ENCODE measurements around the gene CD63. TPM values are rescaled to one million over a fixed set of nuclear protein-coding genes. Genes with fewer than 3 reads are reported as not detected.

The CD63 gene
- total RNA-seq, 6 donors from 2014 or later, result 399 to 1,448 (median 972) TPM

DNA sequence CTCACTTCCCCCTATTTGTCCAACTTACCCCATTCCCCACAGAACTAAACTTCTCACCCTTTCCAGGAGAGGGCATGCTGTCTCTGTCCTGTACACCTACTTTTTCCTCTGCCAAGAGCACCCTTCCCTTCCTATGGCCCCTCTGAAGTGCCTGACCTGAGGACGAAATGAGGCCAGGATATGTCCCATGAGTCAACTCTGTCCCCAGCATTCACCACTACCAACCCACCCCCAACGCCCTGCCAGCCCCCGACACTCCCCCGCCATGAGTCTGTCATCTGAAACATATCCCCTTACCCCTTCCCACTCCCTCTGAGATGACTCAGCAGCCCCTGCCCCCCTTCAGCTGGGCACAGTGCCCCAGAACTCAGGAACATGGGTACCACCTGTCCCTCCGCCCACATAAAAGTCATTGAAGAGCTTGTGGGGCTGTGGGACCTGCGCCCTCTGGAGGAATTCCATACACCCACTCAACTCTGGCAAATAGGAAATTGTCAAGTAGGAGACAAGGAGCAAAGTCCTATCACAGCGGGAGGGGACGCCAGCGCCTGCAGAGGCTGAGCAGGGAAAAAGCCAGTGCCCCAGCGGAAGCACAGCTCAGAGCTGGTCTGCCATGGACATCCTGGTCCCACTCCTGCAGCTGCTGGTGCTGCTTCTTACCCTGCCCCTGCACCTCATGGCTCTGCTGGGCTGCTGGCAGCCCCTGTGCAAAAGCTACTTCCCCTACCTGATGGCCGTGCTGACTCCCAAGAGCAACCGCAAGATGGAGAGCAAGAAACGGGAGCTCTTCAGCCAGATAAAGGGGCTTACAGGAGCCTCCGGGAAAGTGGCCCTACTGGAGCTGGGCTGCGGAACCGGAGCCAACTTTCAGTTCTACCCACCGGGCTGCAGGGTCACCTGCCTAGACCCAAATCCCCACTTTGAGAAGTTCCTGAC, 47.4 kb downstream of the CD63 start:
- H3K4me1 ChIP-seq, result peaks cover 7 to 16% (median 14%) of the 10 kb centered on the region in 4 donors
- no peak for TF ChIP-seq POLR2A (IDR thresholded peaks at IDR 0.05)
- TF ChIP-seq EP300 (IDR thresholded peaks at IDR 0.05), result no peak
- TF ChIP-seq CTCF (IDR thresholded peaks at IDR 0.05), result peak in 5 of 6 experiments; percentile 15 to 20 (median 17)
- ATAC-seq (ENCODE audit: low FRiP score in 2 of 2), result peak; percentile 68 to 84
- H3K4me3 ChIP-seq, result peak overlapping the region in 3 of 4 donors; percentile 7 to 35 (median 34)
- peak; percentile 48 to 70 for DNase-seq
- WGBS, 2 donors, result 11 to 15% methylated on average over 11 to 16 of the region's 17 CpGs
- no peaks in the 10 kb centered on the region for H3K9me3 ChIP-seq
- H3K27me3 ChIP-seq, result no peaks in the 10 kb centered on the region
- H3K27ac ChIP-seq, result peak overlapping the region in 1 of 4 donors; percentile 30
- H3K36me3 ChIP-seq, result no peaks in the 10 kb centered on the region

DNA sequence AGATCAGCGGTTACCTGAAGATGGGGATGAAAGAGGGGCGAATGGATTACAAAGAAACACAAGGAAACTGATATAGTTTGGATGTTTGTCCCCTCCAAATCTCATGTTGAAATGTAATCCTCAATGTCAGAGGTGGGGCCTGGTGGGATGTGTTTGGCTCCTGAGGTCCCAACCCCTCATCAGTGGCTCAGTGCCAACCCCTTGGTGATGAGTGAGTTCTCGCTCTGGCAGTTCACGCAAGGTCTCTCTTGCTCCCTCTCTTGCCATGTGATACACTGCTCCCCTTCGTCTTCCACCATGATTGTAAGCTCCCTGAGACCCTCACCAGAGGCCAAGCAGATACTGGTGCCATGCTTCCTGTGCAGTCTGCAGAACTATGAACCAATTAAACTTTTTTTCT, 49.1 kb downstream of the CD63 start:
- H3K4me3 ChIP-seq, result no peak overlapping the region
- H3K27me3 ChIP-seq, result no peaks in the 10 kb centered on the region
- TF ChIP-seq EP300 (IDR thresholded peaks at IDR 0.05) (no peak), POLR2AphosphoS5 (IDR thresholded peaks at IDR 0.05) (no peak), CTCF (IDR thresholded peaks at IDR 0.05) (no peak), POLR2A (IDR thresholded peaks at IDR 0.05) (no peak)
- no peaks in the 10 kb centered on the region for H3K36me3 ChIP-seq
- 80 to 88% methylated on average over 5 of the region's 5 CpGs for WGBS, 2 donors
- DNase-seq (no peak), ATAC-seq (ENCODE audit: low FRiP score in 2 of 2) (no peak)
- H3K27ac ChIP-seq, result no peak overlapping the region
- peaks cover 7 to 16% (median 14%) of the 10 kb centered on the region in 4 donors for H3K4me1 ChIP-seq
- H3K9me3 ChIP-seq, result no peaks in the 10 kb centered on the region

- H3K27ac ChIP-seq, result peak overlapping the region in 1 of 4 donors; percentile 53
- peak in 1 of 2 donors; percentile 53 for ATAC-seq (ENCODE audit: low FRiP score in 2 of 2)
- DNase-seq, result no peak
- no peaks in the 10 kb centered on the region for H3K27me3 ChIP-seq
- TF ChIP-seq POLR2A (IDR thresholded peaks at IDR 0.05) (peak in 1 of 4 donors; percentile 15), POLR2AphosphoS5 (IDR thresholded peaks at IDR 0.05) (peak in 1 of 2 donors; percentile 90), EP300 (IDR thresholded peaks at IDR 0.05) (peak in 2 of 4 donors; percentile 59 to 89), CTCF (IDR thresholded peaks at IDR 0.05) (no peak)
- peaks cover 2 to 10% (median 9%) of the 10 kb centered on the region in 4 donors for H3K4me1 ChIP-seq
- no peak overlapping the region for H3K4me3 ChIP-seq
- H3K9me3 ChIP-seq, result no peaks in the 10 kb centered on the region
- H3K36me3 ChIP-seq, result no peaks in the 10 kb centered on the region
- 45 to 65% methylated on average over 6 of the region's 6 CpGs for WGBS, 2 donors
Observed at GRCh38 chr12:55676707-55677106, 52.1 kb downstream of the CD63 start.

DNA sequence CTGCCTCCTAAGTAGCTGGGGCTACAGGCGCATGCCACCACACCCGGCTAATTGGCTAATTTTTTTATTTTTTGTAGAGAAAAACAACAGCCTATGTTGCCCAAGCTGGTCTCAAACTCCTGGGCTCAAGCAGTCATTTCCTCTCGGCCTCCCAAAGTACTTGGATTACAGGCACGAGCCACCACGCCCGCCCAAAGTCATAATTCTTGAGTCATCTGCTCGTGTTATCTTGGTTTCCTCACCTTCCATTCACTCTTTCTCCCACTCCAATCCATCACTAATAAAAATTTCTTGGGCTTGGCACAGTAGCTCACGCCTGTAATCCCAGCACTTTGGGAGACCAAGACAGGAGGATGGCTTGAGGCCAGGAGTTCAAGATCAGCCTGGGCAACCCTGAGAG, 53.1 kb downstream of the CD63 start:
- no peaks in the 10 kb centered on the region for H3K9me3 ChIP-seq
- H3K27ac ChIP-seq, result peak overlapping the region in 1 of 4 donors; percentile 30
- 75 to 80% methylated on average over 8 of the region's 8 CpGs for WGBS, 2 donors
- no peaks in the 10 kb centered on the region for H3K36me3 ChIP-seq
- DNase-seq, result no peak
- no peaks in the 10 kb centered on the region for H3K27me3 ChIP-seq
- H3K4me3 ChIP-seq, result no peak overlapping the region
- ATAC-seq (ENCODE audit: low FRiP score in 2 of 2), result peak in 1 of 2 donors; percentile 23
- TF ChIP-seq CTCF (IDR thresholded peaks at IDR 0.05), result no peak
- TF ChIP-seq POLR2A (IDR thresholded peaks at IDR 0.05), result no peak
- no peak for TF ChIP-seq POLR2AphosphoS5 (IDR thresholded peaks at IDR 0.05)
- TF ChIP-seq EP300 (IDR thresholded peaks at IDR 0.05), result no peak
- H3K4me1 ChIP-seq, result peaks cover 0 to under 1% (median 0%) of the 10 kb centered on the region in 4 donors

Small RNA genes within 50 kb of the gene (small RNA-seq; reads per million reads assigned to genes)
- gene AC009779.1 (0 reads per million in 4 donors), gene RF00017 (0 reads per million in 4 donors)

Other genes with a start within 250 kb of the CD63 start
- gene OR6C68, start 236.6 kb downstream of the CD63 start, total RNA-seq, result not detected
- gene OR6C4, start 179.4 kb downstream of the CD63 start, total RNA-seq, result not detected
- gene OR2AP1, start 156.5 kb downstream of the CD63 start, total RNA-seq, result not detected
- gene OR10P1, start 92.1 kb downstream of the CD63 start, total RNA-seq, result not detected
- gene ITGA7, start 21.1 kb downstream of the CD63 start, total RNA-seq, result 10 to 100 TPM in 3 of 6 donors, 1 to 10 TPM in 3; 4.6 to 30.4 (median 9.0) TPM
- 100 to 1,000 TPM in 5 of 6 donors, 10 to 100 TPM in 1; 34.6 to 255 (median 139) TPM for gene BLOC1S1, start 13.0 kb downstream of the CD63 start, total RNA-seq
- 10 to 100 TPM in 1 of 6 donors, 1 to 10 TPM in 5; 3.8 to 37.7 (median 5.6) TPM for gene RDH5, start 8.6 kb downstream of the CD63 start, total RNA-seq
- gene GDF11, start 14.1 kb upstream of the CD63 start, total RNA-seq, result 1 to 10 TPM; 1.0 to 6.8 (median 2.3) TPM
- gene SARNP, start 88.7 kb upstream of the CD63 start, total RNA-seq, result 10 to 100 TPM; 39.1 to 69.3 (median 54.9) TPM
- gene ORMDL2, start 89.0 kb upstream of the CD63 start, total RNA-seq, result 10 to 100 TPM in 5 of 6 donors, 1 to 10 TPM in 1; 9.4 to 62.9 (median 20.2) TPM
- gene DNAJC14, start 100.6 kb upstream of the CD63 start, total RNA-seq, result 10 to 100 TPM; 22.0 to 40.3 (median 33.6) TPM
- 100 to 1,000 TPM in 1 of 6 donors, 10 to 100 TPM in 5; 13.6 to 122 (median 42.3) TPM for gene MMP19, start 113.9 kb upstream of the CD63 start, total RNA-seq
- 10 to 100 TPM; 23.0 to 47.3 (median 32.8) TPM for gene PYM1, start 198.9 kb upstream of the CD63 start, total RNA-seq
- gene DGKA, start 202.2 kb upstream of the CD63 start, total RNA-seq, result 100 to 1,000 TPM in 1 of 6 donors, 10 to 100 TPM in 5; 16.7 to 251 (median 37.3) TPM
- gene PMEL, start 237.0 kb upstream of the CD63 start, total RNA-seq, result 10 to 100 TPM in 1 of 6 donors, 1 to 10 TPM in 4, under 1 TPM in 1; 0.91 to 45.1 (median 1.5) TPM
- gene CDK2, start 237.8 kb upstream of the CD63 start, total RNA-seq, result 10 to 100 TPM; 11.7 to 27.9 (median 21.7) TPM
- 100 to 1,000 TPM in 4 of 6 donors, 10 to 100 TPM in 2; 53.4 to 139 (median 116) TPM for gene RAB5B, start 245.1 kb upstream of the CD63 start, total RNA-seq